Dermis microvascular lymphatic vessel endothelial cell (primary cell): ENCODE results near the gene CD55. TPM values are rescaled to one million over a fixed set of nuclear protein-coding genes. Genes with fewer than 3 reads are reported as not detected.
A peak's percentile ranks its signal among the peaks of the same experiment; 100 is the strongest.

ENCODE experiments used
- DNase-seq, 2 donors: peaks; one replicate each; pipeline versions ENCODE4 v3.0.0 to v3.0.0-alpha.2; 2010; ENCODE audit warnings: low read depth in 2 of 2
- total RNA-seq: library from RNA; depleted of rRNA; stranded (reverse); fragments of >200 nt; gene quantifications from 2 replicates; pipeline ENCODE4 v1.2.1, GENCODE V29; 2014

The CD55 gene
- total RNA-seq, 1 donor from 2014 or later: 85.1 TPM

- no peak for DNase-seq
Observed at GRCh38 chr1:207355513-207356295, 34.2 kb downstream of the CD55 start.

- DNase-seq: no peak
Observed at GRCh38 chr1:207361029-207361428, 39.6 kb downstream of the CD55 start.

- peak in 1 of 2 donors; percentile 41 for DNase-seq
Observed at GRCh38 chr1:207361889-207362288, 40.4 kb downstream of the CD55 start.

GRCh38 chr1:207362962-207363860, 41.7 kb downstream of the CD55 start:
- DNase-seq: peak in 1 of 2 donors; percentile 15

- no peak for DNase-seq
Observed at GRCh38 chr1:207363871-207364270, 42.4 kb downstream of the CD55 start.

GRCh38 chr1:207364614-207365013, 43.1 kb downstream of the CD55 start:
- no peak for DNase-seq

- DNase-seq: no peak
Observed at GRCh38 chr1:207365063-207365462, 43.6 kb downstream of the CD55 start.

- no peak for DNase-seq
Observed at GRCh38 chr1:207366022-207366421, 44.5 kb downstream of the CD55 start.

GRCh38 chr1:207388721-207389120, 67.2 kb downstream of the CD55 start:
- peak; percentile 12 to 48 for DNase-seq

- peak in 1 of 2 donors; percentile 50 for DNase-seq
Observed at GRCh38 chr1:207389728-207390464, 68.4 kb downstream of the CD55 start.

GRCh38 chr1:207393610-207394009, 72.1 kb downstream of the CD55 start:
- DNase-seq: peak in 1 of 2 donors; percentile 86

GRCh38 chr1:207396168-207396746, 74.8 kb downstream of the CD55 start:
- no peak for DNase-seq

- no peak for DNase-seq
Observed at GRCh38 chr1:207397525-207397926, 76.0 kb downstream of the CD55 start.

GRCh38 chr1:207398986-207399385, 77.5 kb downstream of the CD55 start:
- DNase-seq: no peak

- DNase-seq: no peak
Observed at GRCh38 chr1:207401578-207401977, 80.1 kb downstream of the CD55 start.

- DNase-seq: peak; percentile 61 to 74
Observed at GRCh38 chr1:207402744-207403143, 81.3 kb downstream of the CD55 start.

GRCh38 chr1:207404849-207405525, 83.5 kb downstream of the CD55 start:
- DNase-seq: peak; percentile 78 to 83

GRCh38 chr1:207405814-207406213, 84.3 kb downstream of the CD55 start:
- DNase-seq: no peak

- no peak for DNase-seq
Observed at GRCh38 chr1:207407655-207408260, 86.3 kb downstream of the CD55 start.
